ENCODE measurements around the gene TCF25. TPM values are rescaled to one million over a fixed set of nuclear protein-coding genes. Genes with fewer than 3 reads are reported as not detected.
"Not testable (repeated sequence)": the region's sequence is repeated elsewhere in the genome, so short reads cannot be mapped to it uniquely, and the experiment has no call there.

The TCF25 gene
- total RNA-seq, 1 donor from 2014 or later: 201 TPM

- Mint-ChIP-seq H3K4me3 (peak overlapping the region; percentile 90), H3K36me3 (ENCODE audit: low read depth) (peaks cover 17% of the 10 kb centered on the region), H3K27ac (no peak overlapping the region), H3K9me3 (peaks cover 6% of the 10 kb centered on the region), H3K4me1 (ENCODE audit: low read depth) (peaks cover 11% of the 10 kb centered on the region), H3K27me3 (ENCODE audit: insufficient read depth) (peaks cover 2% of the 10 kb centered on the region)
- no peak for DNase-seq (ENCODE audit: low spot score)
- intact Hi-C loops (cut with micrococcal nuclease): loop anchor here (1.0 to 10.0 kb wide), 2 partner anchors 312 to 367 kb away; partner anchors contain the start of genes RPL13 and SPG7
Observed at GRCh38 chr16:89871895-89872294, 1.5 kb upstream of the TCF25 start.

- peak; percentile 88 for DNase-seq (ENCODE audit: low spot score)
- H3K4me1 Mint-ChIP-seq (ENCODE audit: low read depth): peaks cover 11% of the 10 kb centered on the region
- H3K27me3 Mint-ChIP-seq (ENCODE audit: insufficient read depth): peaks cover 2% of the 10 kb centered on the region
- intact Hi-C loops (cut with micrococcal nuclease): loop anchor here (1.0 to 10.0 kb wide), 10 partner anchors 10 to 627 kb away; partner anchors contain the start of genes FANCA, SPATA2L, SPG7 and SPIRE2
- H3K27ac Mint-ChIP-seq: peak overlapping the region; percentile 99
- H3K36me3 Mint-ChIP-seq (ENCODE audit: low read depth): peaks cover 23% of the 10 kb centered on the region
- peak overlapping the region; percentile 90 for H3K4me3 Mint-ChIP-seq
- peaks cover 6% of the 10 kb centered on the region for H3K9me3 Mint-ChIP-seq
Observed at GRCh38 chr16:89873972-89874689, 739 bp downstream of the TCF25 start.

DNA sequence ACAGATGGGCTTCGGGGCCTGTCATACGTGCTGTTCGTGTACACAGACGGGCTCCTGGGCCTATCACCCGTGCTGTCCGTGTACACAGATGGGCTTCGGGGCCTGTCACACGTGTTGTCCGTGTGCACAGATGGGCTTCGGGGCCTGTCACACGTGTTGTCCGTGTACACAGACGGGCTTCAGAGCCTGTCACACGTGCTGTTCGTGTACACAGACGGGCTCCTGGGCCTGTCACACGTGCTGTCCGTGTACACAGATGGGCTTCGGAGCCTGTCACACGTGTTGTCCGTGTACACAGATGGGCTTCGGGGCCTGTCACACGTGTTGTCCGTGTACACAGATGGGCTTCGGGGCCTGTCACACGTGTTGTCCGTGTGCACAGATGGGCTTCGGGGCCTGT is 5.7 kb downstream of the TCF25 start:
- Mint-ChIP-seq H3K4me1 (ENCODE audit: low read depth) (peaks cover 16% of the 10 kb centered on the region), H3K36me3 (ENCODE audit: low read depth) (peaks cover 39% of the 10 kb centered on the region)
- H3K27ac Mint-ChIP-seq; H3K4me3 Mint-ChIP-seq; DNase-seq (ENCODE audit: low spot score); H3K9me3 Mint-ChIP-seq; H3K27me3 Mint-ChIP-seq (ENCODE audit: insufficient read depth): not testable (repeated sequence)
- intact Hi-C loops (cut with micrococcal nuclease): loop anchor here (10.0 kb wide), 1 partner anchor 374 kb away; the partner anchor contains the start of gene SPG7

- Mint-ChIP-seq H3K4me3 (no peak overlapping the region), H3K9me3 (no peaks in the 10 kb centered on the region), H3K4me1 (ENCODE audit: low read depth) (peaks cover 5% of the 10 kb centered on the region), H3K27me3 (ENCODE audit: insufficient read depth) (no peaks in the 10 kb centered on the region), H3K27ac (no peak overlapping the region), H3K36me3 (ENCODE audit: low read depth) (peaks cover 39% of the 10 kb centered on the region)
- DNase-seq (ENCODE audit: low spot score): no peak
- intact Hi-C loops (cut with micrococcal nuclease): no loop called here
Observed at GRCh38 chr16:89880477-89881367, 7.3 kb downstream of the TCF25 start.

DNA sequence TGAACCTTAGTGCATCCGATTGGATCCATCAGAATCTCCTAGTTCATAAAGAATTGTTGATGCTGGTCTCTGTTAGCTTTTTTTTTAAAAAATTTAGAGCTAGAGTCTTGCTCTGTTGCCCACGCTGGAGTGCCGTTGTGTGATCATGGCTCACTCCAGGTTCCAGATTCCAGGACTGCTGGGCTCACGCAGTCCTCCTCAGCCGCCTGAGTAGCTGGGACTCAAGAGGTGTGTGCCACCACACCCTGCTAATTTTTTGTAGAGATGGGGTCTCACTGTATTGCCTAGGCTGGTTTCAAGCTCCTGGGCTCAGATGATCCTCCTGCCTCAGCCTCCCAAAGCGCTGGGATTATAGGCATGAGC is 8.0 kb downstream of the TCF25 start:
- H3K9me3 Mint-ChIP-seq: no peaks in the 10 kb centered on the region
- H3K27me3 Mint-ChIP-seq (ENCODE audit: insufficient read depth): no peaks in the 10 kb centered on the region
- no peak overlapping the region for H3K4me3 Mint-ChIP-seq
- DNase-seq (ENCODE audit: low spot score): no peak
- no peak overlapping the region for H3K27ac Mint-ChIP-seq
- H3K4me1 Mint-ChIP-seq (ENCODE audit: low read depth): peaks cover 5% of the 10 kb centered on the region
- intact Hi-C loops (cut with micrococcal nuclease): no loop called here
- peaks cover 42% of the 10 kb centered on the region for H3K36me3 Mint-ChIP-seq (ENCODE audit: low read depth)

DNA sequence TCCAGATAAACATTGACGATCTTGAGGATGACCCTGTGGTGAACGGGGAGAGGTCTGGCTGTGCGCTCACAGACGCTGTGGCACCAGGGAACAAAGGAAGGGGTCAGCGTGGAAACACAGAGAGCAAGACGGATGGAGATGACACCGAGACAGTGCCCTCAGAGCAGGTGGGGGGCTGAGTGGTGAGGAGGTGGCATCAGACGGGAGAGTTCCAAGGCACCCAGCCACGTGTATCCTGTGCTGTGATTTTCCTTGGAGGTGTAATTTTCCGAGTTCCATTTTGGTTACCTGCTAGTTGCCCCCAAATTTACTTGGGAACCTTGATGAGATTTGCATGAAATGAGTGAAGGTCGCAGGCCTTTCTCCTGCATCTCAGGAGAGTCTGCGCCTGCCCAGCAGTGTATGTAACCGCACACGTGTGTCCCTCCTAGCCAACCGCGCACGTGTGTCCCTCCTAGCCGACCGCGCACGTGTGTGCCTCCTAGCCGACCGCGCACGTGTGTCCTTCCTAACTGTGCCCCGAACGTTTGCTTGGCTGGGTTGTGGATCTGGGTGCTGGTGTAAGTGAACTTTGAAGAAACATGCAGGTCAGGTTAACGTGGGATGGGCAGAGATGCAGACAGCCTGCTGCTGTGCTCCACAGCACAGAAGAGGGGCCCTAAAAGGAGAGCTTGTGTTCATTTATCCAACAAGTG is 10.1 kb downstream of the TCF25 start:
- Mint-ChIP-seq H3K27me3 (ENCODE audit: insufficient read depth) (no peaks in the 10 kb centered on the region), H3K4me3 (no peak overlapping the region), H3K36me3 (ENCODE audit: low read depth) (peaks cover 44% of the 10 kb centered on the region), H3K9me3 (no peaks in the 10 kb centered on the region), H3K4me1 (ENCODE audit: low read depth) (peaks cover 5% of the 10 kb centered on the region), H3K27ac (no peak overlapping the region)
- no peak for DNase-seq (ENCODE audit: low spot score)
- intact Hi-C loops (cut with micrococcal nuclease): no loop called here

DNA sequence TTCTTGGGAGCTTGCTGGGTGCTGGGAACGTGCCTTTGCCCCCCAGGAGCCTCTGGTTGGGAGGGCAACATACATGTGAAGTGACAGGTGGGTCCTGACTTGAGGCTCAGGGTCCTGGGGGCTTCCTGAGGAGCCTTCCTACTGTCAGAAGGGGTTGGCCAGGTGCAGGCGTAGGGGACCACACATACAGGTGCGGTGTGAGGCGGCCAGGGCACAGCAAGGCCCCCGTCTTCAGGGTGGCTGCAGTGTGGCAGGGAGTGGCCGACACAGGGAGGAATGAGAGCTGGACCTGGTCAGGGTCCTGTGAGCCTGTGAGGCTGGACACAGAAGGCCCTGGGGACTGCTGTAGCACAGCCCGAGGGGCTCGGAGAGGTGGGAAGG is 10.6 kb downstream of the TCF25 start:
- intact Hi-C loops (cut with micrococcal nuclease): no loop called here
- Mint-ChIP-seq H3K9me3 (no peaks in the 10 kb centered on the region), H3K4me3 (no peak overlapping the region), H3K27me3 (ENCODE audit: insufficient read depth) (no peaks in the 10 kb centered on the region), H3K36me3 (ENCODE audit: low read depth) (peaks cover 42% of the 10 kb centered on the region), H3K4me1 (ENCODE audit: low read depth) (peaks cover 5% of the 10 kb centered on the region), H3K27ac (no peak overlapping the region)
- DNase-seq (ENCODE audit: low spot score): no peak

DNA sequence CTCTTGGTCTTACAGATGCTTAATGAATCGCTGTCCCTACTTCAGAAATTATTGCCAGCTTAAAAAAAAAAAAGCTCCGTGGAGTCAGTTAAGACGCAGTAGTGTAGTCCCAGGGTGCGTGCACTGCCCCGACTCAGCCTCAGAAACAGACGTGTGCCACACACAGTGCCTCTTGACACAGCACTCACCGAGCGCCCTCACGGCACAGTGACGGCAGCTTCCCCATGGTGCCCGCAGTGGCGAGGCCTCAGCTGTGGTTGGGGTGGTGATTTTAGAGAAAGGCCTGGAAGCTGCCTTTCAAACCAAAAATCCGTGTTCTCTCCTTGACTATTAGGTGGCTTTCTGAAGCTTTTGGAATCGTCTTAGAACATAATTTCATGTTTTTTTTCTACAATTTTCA is 13.9 kb downstream of the TCF25 start:
- Mint-ChIP-seq H3K4me3 (no peak overlapping the region), H3K36me3 (ENCODE audit: low read depth) (peaks cover 47% of the 10 kb centered on the region), H3K27ac (no peak overlapping the region), H3K27me3 (ENCODE audit: insufficient read depth) (no peaks in the 10 kb centered on the region), H3K4me1 (ENCODE audit: low read depth) (peaks cover 8% of the 10 kb centered on the region), H3K9me3 (no peaks in the 10 kb centered on the region)
- intact Hi-C loops (cut with micrococcal nuclease): no loop called here
- no peak for DNase-seq (ENCODE audit: low spot score)

- H3K27ac Mint-ChIP-seq: no peak overlapping the region
- H3K9me3 Mint-ChIP-seq: no peaks in the 10 kb centered on the region
- intact Hi-C loops (cut with micrococcal nuclease): loop anchor here (1.0 kb wide), 1 partner anchor 32 kb away; no protein-coding TSS in a partner anchor
- DNase-seq (ENCODE audit: low spot score): no peak
- H3K4me3 Mint-ChIP-seq: no peak overlapping the region
- H3K4me1 Mint-ChIP-seq (ENCODE audit: low read depth): peaks cover 8% of the 10 kb centered on the region
- no peaks in the 10 kb centered on the region for H3K27me3 Mint-ChIP-seq (ENCODE audit: insufficient read depth)
- peaks cover 35% of the 10 kb centered on the region for H3K36me3 Mint-ChIP-seq (ENCODE audit: low read depth)
Observed at GRCh38 chr16:89890200-89890599, 16.8 kb downstream of the TCF25 start.

GRCh38 chr16:89890886-89891657 is 17.7 kb downstream of the TCF25 start:
- no peaks in the 10 kb centered on the region for H3K9me3 Mint-ChIP-seq
- no peaks in the 10 kb centered on the region for H3K27me3 Mint-ChIP-seq (ENCODE audit: insufficient read depth)
- no peak overlapping the region for H3K4me3 Mint-ChIP-seq
- H3K36me3 Mint-ChIP-seq (ENCODE audit: low read depth): peaks cover 35% of the 10 kb centered on the region
- no peak for DNase-seq (ENCODE audit: low spot score)
- intact Hi-C loops (cut with micrococcal nuclease): loop anchor here (1.0 kb wide), 1 partner anchor 31 kb away; no protein-coding TSS in a partner anchor
- H3K27ac Mint-ChIP-seq: peak overlapping the region; percentile 12
- H3K4me1 Mint-ChIP-seq (ENCODE audit: low read depth): peaks cover 8% of the 10 kb centered on the region

- DNase-seq (ENCODE audit: low spot score): no peak
- no peak overlapping the region for H3K27ac Mint-ChIP-seq
Observed at GRCh38 chr16:89892055-89892630, 18.8 kb downstream of the TCF25 start.

DNA sequence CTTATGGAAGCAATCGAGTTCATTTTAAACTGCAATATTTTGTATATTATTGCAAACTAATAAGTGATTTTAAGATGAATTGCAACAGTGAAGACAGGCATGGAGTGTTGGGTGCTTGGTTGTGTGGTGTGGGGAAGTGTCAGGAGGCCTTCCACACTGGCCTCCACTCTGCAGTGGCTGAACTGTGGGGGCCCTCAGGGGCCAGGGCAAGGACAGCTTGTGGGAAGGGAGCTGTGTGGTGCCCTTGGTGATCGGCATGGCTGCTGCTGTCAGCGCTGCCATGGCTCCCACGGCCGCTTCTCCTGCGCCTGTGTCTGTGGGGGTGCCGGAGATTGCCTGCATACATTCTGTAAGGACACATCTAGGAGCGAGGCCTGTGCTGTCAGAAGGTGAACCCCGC is 19.2 kb downstream of the TCF25 start:
- no peak overlapping the region for H3K4me3 Mint-ChIP-seq
- peaks cover 8% of the 10 kb centered on the region for H3K4me1 Mint-ChIP-seq (ENCODE audit: low read depth)
- intact Hi-C loops (cut with micrococcal nuclease): no loop called here
- peaks cover 30% of the 10 kb centered on the region for H3K36me3 Mint-ChIP-seq (ENCODE audit: low read depth)
- no peaks in the 10 kb centered on the region for H3K27me3 Mint-ChIP-seq (ENCODE audit: insufficient read depth)
- H3K27ac Mint-ChIP-seq: no peak overlapping the region
- H3K9me3 Mint-ChIP-seq: no peaks in the 10 kb centered on the region
- no peak for DNase-seq (ENCODE audit: low spot score)

More at GRCh38 chr16:89892055-89892630, 18.8 kb downstream of the TCF25 start:
- H3K4me1 Mint-ChIP-seq (ENCODE audit: low read depth): peaks cover 8% of the 10 kb centered on the region
- intact Hi-C loops (cut with micrococcal nuclease): no loop called here
- peaks cover 32% of the 10 kb centered on the region for H3K36me3 Mint-ChIP-seq (ENCODE audit: low read depth)
- no peaks in the 10 kb centered on the region for H3K9me3 Mint-ChIP-seq
- H3K27me3 Mint-ChIP-seq (ENCODE audit: insufficient read depth): no peaks in the 10 kb centered on the region
- no peak overlapping the region for H3K4me3 Mint-ChIP-seq
